Hepatocyte (in vitro differentiated cells): Measurements from ENCODE around the gene PTX4. TPM values are rescaled to one million over a fixed set of nuclear protein-coding genes. Genes with fewer than 3 reads are reported as not detected.

Source experiments
- DNase-seq: peaks from one replicate; pipeline ENCODE4 v3.0.0-alpha.2; 2016; ENCODE audit warnings: low spot score
- H2AFZ ChIP-seq: fragments of 200-600 bp; sonication (generic); 2 replicates; pipeline ENCODE4 v1.6.0; 2016; ENCODE audit warnings: antibody characterized with exemption, mild to moderate bottlenecking
- H3K27ac ChIP-seq: fragments of 200-600 bp; sonication (generic); 2 replicates; pipeline ENCODE4 v1.5.1; 2016; ENCODE audit warnings: mild to moderate bottlenecking
- H3K27me3 ChIP-seq: fragments of 200-600 bp; sonication (generic); 2 replicates; pipeline ENCODE4 v1.6.1; 2016
- H3K36me3 ChIP-seq: fragments of 200-600 bp; sonication (generic); replicated peaks from 2 replicates; pipeline ENCODE4 v1.5.1; 2016; ENCODE audit warnings: low read depth; ENCODE audit not compliant: insufficient read depth
- H3K4me1 ChIP-seq: fragments of 200-600 bp; sonication (generic); 2 replicates; pipeline ENCODE4 v1.5.1; 2016; ENCODE audit warnings: mild to moderate bottlenecking, moderate library complexity; ENCODE audit not compliant: insufficient read depth
- H3K4me2 ChIP-seq: fragments of 200-600 bp; sonication (generic); 2 replicates; pipeline ENCODE4 v1.6.0; 2016
- H3K4me3 ChIP-seq: fragments of 200-600 bp; sonication (generic); 2 replicates; pipeline ENCODE4 v1.5.1; 2016; ENCODE audit warnings: mild to moderate bottlenecking
- H3K79me2 ChIP-seq: fragments of 200-600 bp; sonication (generic); 2 replicates; pipeline ENCODE4 v1.6.0; 2017; ENCODE audit warnings: mild to moderate bottlenecking
- H3K9me2 ChIP-seq: fragments of 200-600 bp; sonication (generic); replicated peaks from 2 replicates; pipeline ENCODE4 v1.6.0; 2017; ENCODE audit warnings: mild to moderate bottlenecking; ENCODE audit not compliant: insufficient read depth
- H3K9me3 ChIP-seq: fragments of 200-600 bp; sonication (generic); 2 replicates; pipeline ENCODE4 v1.5.1; 2016; ENCODE audit warnings: low read depth, mild to moderate bottlenecking
- H4K20me1 ChIP-seq: fragments of 200-600 bp; sonication (generic); 2 replicates; pipeline ENCODE4 v1.6.0; 2016; ENCODE audit warnings: mild to moderate bottlenecking; ENCODE audit not compliant: insufficient read depth, poor library complexity, severe bottlenecking
- CTCF ChIP-seq: fragments of 200-600 bp; sonication (generic); IDR thresholded peaks from 2 replicates; pipeline ENCODE4 v1.5.1; 2016; ENCODE audit warnings: antibody characterized with exemption, mild to moderate bottlenecking; ENCODE audit not compliant: poor library complexity
- EZH2 ChIP-seq: fragments of 200-600 bp; sonication (generic); IDR thresholded peaks from 2 replicates; pipeline ENCODE4 v1.6.1; 2016; ENCODE audit warnings: antibody characterized with exemption, mild to moderate bottlenecking, borderline replicate concordance
- EZH2phosphoT487 ChIP-seq: fragments of 200-600 bp; sonication (generic); IDR thresholded peaks from one replicate; pipeline ENCODE4 v1.6.1; 2018; ENCODE audit warnings: antibody characterized with exemption, mild to moderate bottlenecking, low read depth, moderate library complexity; ENCODE audit not compliant: unreplicated experiment, severe bottlenecking
- WGBS: methylation state at CpG from one replicate; pipeline ENCODE4 v1.1.6; 2016; ENCODE audit warnings: low lambda C conversion rate; ENCODE audit errors: missing lambda C conversion rate; 5-methylcytosine and 5-hydroxymethylcytosine counted together
- polyA plus RNA-seq: library from polyadenylated mRNA; unstranded; fragments of >200 nt; fragmentation: Nextera tagmentation; extraction: Ambion mirVana; gene quantifications from 2 replicates; pipeline ENCODE4 v1.2.1, GENCODE V29; 2016
- total RNA-seq: library from RNA; depleted of rRNA; stranded (reverse); fragments of >200 nt; gene quantifications from 2 replicates; pipeline ENCODE4 v1.2.3, GENCODE V29; 2014

Gene PTX4
- total and polyA plus RNA-seq, 2 experiments from 2014 or later = not detected

- H3K27me3 ChIP-seq = no peaks in the 10 kb centered on the region
- no peak overlapping the region for H3K4me3 ChIP-seq
- no peak overlapping the region for H3K4me2 ChIP-seq
- no peak for DNase-seq
- H3K9me2 ChIP-seq = no peaks in the 10 kb centered on the region
- H3K9me3 ChIP-seq = no peaks in the 10 kb centered on the region
- H2AFZ ChIP-seq = no peak overlapping the region
- 89% methylated on average over 16 of the region's 16 CpGs for WGBS
- TF ChIP-seq EZH2phosphoT487 = no peak
- TF ChIP-seq EZH2 = no peak
- TF ChIP-seq CTCF = no peak
- H3K36me3 ChIP-seq = no peaks in the 10 kb centered on the region
- no peaks in the 10 kb centered on the region for H3K4me1 ChIP-seq
- no peak overlapping the region for H3K27ac ChIP-seq
- H3K79me2 ChIP-seq = no peaks in the 10 kb centered on the region
- no peaks in the 10 kb centered on the region for H4K20me1 ChIP-seq
Measured at GRCh38 chr16:1518626-1519135, 29.9 kb upstream of the PTX4 start.

GRCh38 chr16:1514507-1514906, 25.8 kb upstream of the PTX4 start:
- no peaks in the 10 kb centered on the region for H3K4me1 ChIP-seq
- no peaks in the 10 kb centered on the region for H3K9me3 ChIP-seq
- no peak overlapping the region for H3K4me3 ChIP-seq
- H4K20me1 ChIP-seq = no peaks in the 10 kb centered on the region
- H3K9me2 ChIP-seq = no peaks in the 10 kb centered on the region
- H3K27me3 ChIP-seq = no peaks in the 10 kb centered on the region
- no peaks in the 10 kb centered on the region for H3K36me3 ChIP-seq
- no peaks in the 10 kb centered on the region for H3K79me2 ChIP-seq
- 96% methylated on average over 3 of the region's 3 CpGs for WGBS
- H3K27ac ChIP-seq = no peak overlapping the region
- no peak overlapping the region for H3K4me2 ChIP-seq
- no peak overlapping the region for H2AFZ ChIP-seq
- TF ChIP-seq EZH2phosphoT487 (no peak), CTCF (no peak), EZH2 (no peak)
- no peak for DNase-seq

- Histone ChIP-seq H3K36me3 (no peaks in the 10 kb centered on the region), H3K79me2 (no peaks in the 10 kb centered on the region), H3K9me3 (no peaks in the 10 kb centered on the region), H2AFZ (no peak overlapping the region), H3K4me3 (no peak overlapping the region), H3K27ac (no peak overlapping the region), H3K4me1 (no peaks in the 10 kb centered on the region), H3K4me2 (no peak overlapping the region), H3K27me3 (no peaks in the 10 kb centered on the region), H4K20me1 (no peaks in the 10 kb centered on the region), H3K9me2 (no peaks in the 10 kb centered on the region)
- 96% methylated on average over 15 of the region's 15 CpGs for WGBS
- TF ChIP-seq EZH2 (no peak), CTCF (no peak), EZH2phosphoT487 (no peak)
- no peak for DNase-seq
Measured at GRCh38 chr16:1512774-1513173, 24.0 kb upstream of the PTX4 start.
